Esophagus muscularis mucosa (tissue), 4 donors: Measurements from ENCODE around the gene ADSS2. TPM values are rescaled to one million over a fixed set of nuclear protein-coding genes. Genes with fewer than 3 reads are reported as not detected.
"Not testable (repeated sequence)": the region's sequence is repeated elsewhere in the genome, so short reads cannot be mapped to it uniquely, and the experiment has no call there.

ENCODE experiments used
- DNase-seq: peaks from one replicate; pipeline ENCODE4 v3.0.0-alpha.2; 2017; ENCODE audit errors: extremely low spot score
- H3K27ac ChIP-seq, 4 donors: fragments of 200-600 bp; sonication (generic); replicated peaks in 1 of 4; 1 replicate in 3 of 4; 2 replicates in 1 of 4; pipeline ENCODE4 v1.5.1; 2016 to 2019; ENCODE audit warnings: mild to moderate bottlenecking in 1 of 4
- H3K27me3 ChIP-seq, 4 donors: fragments of 200-600 bp; sonication (generic); one replicate each; pipeline versions ENCODE4 v1.5.1 to v1.6.0; 2016 to 2019
- H3K36me3 ChIP-seq, 4 donors: fragments of 200-600 bp; sonication (generic); one replicate each; pipeline ENCODE4 v1.5.1; 2016 to 2019
- H3K4me1 ChIP-seq, 4 donors: fragments of 200-600 bp; sonication (generic); one replicate each; pipeline ENCODE4 v1.5.1; 2016 to 2019
- H3K4me3 ChIP-seq, 4 donors: fragments of 200-600 bp; sonication (generic); 1 replicate in 2 of 4; 2 replicates in 2 of 4; pipeline ENCODE4 v1.5.1; 2016 to 2019; ENCODE audit warnings: mild to moderate bottlenecking in 4 of 4, moderate library complexity in 1 of 4
- H3K9me3 ChIP-seq, 4 donors: fragments of 200-600 bp; sonication (generic); 1 replicate in 3 of 4; 2 replicates in 1 of 4; pipeline ENCODE4 v1.5.1; 2016 to 2019
- EP300 ChIP-seq: sonication (generic); formaldehyde crosslinking; IDR thresholded peaks from one replicate; pipeline ENCODE4 v1.6.1; 2017; ENCODE audit warnings: antibody characterized with exemption
- POLR2A ChIP-seq: fragments of 450-650 bp; IDR thresholded peaks from one replicate; pipeline ENCODE4 v1.6.1; 2017; ENCODE audit warnings: antibody characterized with exemption, moderate library complexity, mild to moderate bottlenecking, low read depth
- POLR2AphosphoS5 ChIP-seq, 2 donors: sonication (generic); formaldehyde crosslinking; IDR thresholded peaks; one replicate each; pipeline ENCODE4 v1.6.1; 2017; ENCODE audit warnings: antibody characterized with exemption in 2 of 2
- WGBS: methylation state at CpG from one replicate; pipeline ENCODE4 v1.1.5; 2018; 5-methylcytosine and 5-hydroxymethylcytosine counted together
- intact Hi-C: fragments of 100-400 bp; cut with DNase I; formaldehyde crosslinking; loops from one replicate; pipeline ENCODE4 v1.15.1; 2023
- total RNA-seq, 4 donors: library from RNA; depleted of rRNA; stranded (reverse); fragments of >200 nt; gene quantifications; one replicate each; pipeline versions ENCODE4 v1.1.0 to v1.2.1, GENCODE V29; 2016
- TF ChIP-seq, protein P1 (sequence below), 3 experiments: fragments of 200-600 bp in 2 of 3; fragments of 450-650 bp in 1 of 3; sonication (generic) in 2 of 3; IDR thresholded peaks; one replicate each; pipeline ENCODE4 v1.5.1; 2017 to 2019; ENCODE audit warnings: antibody characterized with exemption in 3 of 3, mild to moderate bottlenecking in 2 of 3, moderate library complexity in 1 of 3

Gene ADSS2
- total RNA-seq, 4 donors from 2014 or later = 40.9 to 49.4 (median 46.7) TPM

- 91% methylated on average over 17 of the region's 18 CpGs for WGBS
- no peaks in the 10 kb centered on the region for H3K9me3 ChIP-seq
- intact Hi-C loops = no loop called here
Observed at GRCh38 chr1:244367399-244368114, 84.2 kb downstream of the ADSS2 start.

GRCh38 chr1:244365809-244366208 is 85.9 kb downstream of the ADSS2 start:
- intact Hi-C loops = no loop called here
- Histone ChIP-seq H3K27me3 (no peaks in the 10 kb centered on the region), H3K36me3 (no peaks in the 10 kb centered on the region), H3K9me3 (no peaks in the 10 kb centered on the region), H3K27ac (peak overlapping the region in 2 of 4 donors; percentile 20 to 36), H3K4me1 (peaks cover 0 to 36% (median 25%) of the 10 kb centered on the region in 4 donors), H3K4me3 (no peak overlapping the region)
- 22% methylated on average over 7 of the region's 7 CpGs for WGBS
- TF ChIP-seq POLR2AphosphoS5 (IDR thresholded peaks at IDR 0.05) (no peak), EP300 (no peak), POLR2A (no peak)
- TF ChIP-seq, protein P1, sequence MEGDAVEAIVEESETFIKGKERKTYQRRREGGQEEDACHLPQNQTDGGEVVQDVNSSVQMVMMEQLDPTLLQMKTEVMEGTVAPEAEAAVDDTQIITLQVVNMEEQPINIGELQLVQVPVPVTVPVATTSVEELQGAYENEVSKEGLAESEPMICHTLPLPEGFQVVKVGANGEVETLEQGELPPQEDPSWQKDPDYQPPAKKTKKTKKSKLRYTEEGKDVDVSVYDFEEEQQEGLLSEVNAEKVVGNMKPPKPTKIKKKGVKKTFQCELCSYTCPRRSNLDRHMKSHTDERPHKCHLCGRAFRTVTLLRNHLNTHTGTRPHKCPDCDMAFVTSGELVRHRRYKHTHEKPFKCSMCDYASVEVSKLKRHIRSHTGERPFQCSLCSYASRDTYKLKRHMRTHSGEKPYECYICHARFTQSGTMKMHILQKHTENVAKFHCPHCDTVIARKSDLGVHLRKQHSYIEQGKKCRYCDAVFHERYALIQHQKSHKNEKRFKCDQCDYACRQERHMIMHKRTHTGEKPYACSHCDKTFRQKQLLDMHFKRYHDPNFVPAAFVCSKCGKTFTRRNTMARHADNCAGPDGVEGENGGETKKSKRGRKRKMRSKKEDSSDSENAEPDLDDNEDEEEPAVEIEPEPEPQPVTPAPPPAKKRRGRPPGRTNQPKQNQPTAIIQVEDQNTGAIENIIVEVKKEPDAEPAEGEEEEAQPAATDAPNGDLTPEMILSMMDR (IDR thresholded peaks at IDR 0.05) = no peak
- no peak for DNase-seq

More at GRCh38 chr1:244367399-244368114, 84.2 kb downstream of the ADSS2 start:
- Histone ChIP-seq H3K4me3 (no peak overlapping the region), H3K4me1 (peaks cover 0 to 22% (median 13%) of the 10 kb centered on the region in 4 donors), H3K27ac (no peak overlapping the region), H3K36me3 (no peaks in the 10 kb centered on the region), H3K27me3 (no peaks in the 10 kb centered on the region)
- no peak for TF ChIP-seq POLR2A
- no peak for TF ChIP-seq EP300
- TF ChIP-seq, protein P1 (IDR thresholded peaks at IDR 0.05) = no peak
- TF ChIP-seq POLR2AphosphoS5 (IDR thresholded peaks at IDR 0.05) = no peak
- no peak for DNase-seq

- 79% methylated on average over 6 of the region's 6 CpGs for WGBS
- Histone ChIP-seq H3K4me1 (peaks cover 0 to 36% (median 25%) of the 10 kb centered on the region in 4 donors), H3K27ac (peak overlapping the region in 2 of 4 donors; percentile 20 to 36)
- DNase-seq, H3K4me3 ChIP-seq, H3K27me3 ChIP-seq, intact Hi-C loops, H3K36me3 ChIP-seq, H3K9me3 ChIP-seq: not testable (repeated sequence)
Observed at GRCh38 chr1:244365262-244365661, 86.4 kb downstream of the ADSS2 start.

DNA sequence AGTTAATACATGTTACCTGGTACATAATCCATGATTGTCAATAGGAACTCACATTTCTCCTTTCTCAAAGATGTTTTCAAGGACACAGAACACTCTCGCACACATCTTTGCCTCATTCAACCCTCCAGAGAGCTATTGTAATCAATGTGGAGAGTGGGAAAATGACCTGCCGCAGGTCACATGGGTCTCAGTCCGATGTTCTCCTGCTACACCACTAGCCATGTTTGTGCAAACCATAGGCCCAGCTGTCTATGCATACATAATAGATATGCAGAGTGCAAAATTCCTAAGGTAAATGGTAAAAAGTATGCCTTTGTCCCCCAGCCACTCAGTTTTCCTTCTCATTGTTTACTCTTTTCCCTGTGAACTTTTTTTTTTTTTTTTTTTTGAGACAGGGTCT is 89.2 kb downstream of the ADSS2 start:
- peak overlapping the region; percentile 81 to 84 (median 82) for H3K27ac ChIP-seq
- H3K27me3 ChIP-seq = no peaks in the 10 kb centered on the region
- peak overlapping the region; percentile 37 to 51 (median 40) for H3K4me3 ChIP-seq
- H3K36me3 ChIP-seq = no peaks in the 10 kb centered on the region
- H3K4me1 ChIP-seq = peaks cover 0 to 36% (median 25%) of the 10 kb centered on the region in 4 donors
- intact Hi-C loops = no loop called here
- WGBS = 33% methylated on average over 3 of the region's 3 CpGs
- TF ChIP-seq POLR2A (no peak), EP300 (no peak), POLR2AphosphoS5 (IDR thresholded peaks at IDR 0.05) (no peak)
- TF ChIP-seq, protein P1 (IDR thresholded peaks at IDR 0.05) = no peak
- no peak for DNase-seq
- no peaks in the 10 kb centered on the region for H3K9me3 ChIP-seq

- 22% methylated on average over 5 of the region's 5 CpGs for WGBS
- intact Hi-C loops = no loop called here
- no peak for DNase-seq
- H3K36me3 ChIP-seq = no peaks in the 10 kb centered on the region
- TF ChIP-seq EP300 (no peak), POLR2A (no peak), POLR2AphosphoS5 (IDR thresholded peaks at IDR 0.05) (peak in 1 of 2 donors; percentile 3)
- TF ChIP-seq, protein P1 (IDR thresholded peaks at IDR 0.05) = no peak
- H3K4me1 ChIP-seq = peaks cover 0 to 36% (median 25%) of the 10 kb centered on the region in 4 donors
- peak overlapping the region; percentile 81 to 84 (median 82) for H3K27ac ChIP-seq
- no peaks in the 10 kb centered on the region for H3K9me3 ChIP-seq
- H3K27me3 ChIP-seq = no peaks in the 10 kb centered on the region
- peak overlapping the region; percentile 37 to 51 (median 40) for H3K4me3 ChIP-seq
Observed at GRCh38 chr1:244361764-244362473, 89.8 kb downstream of the ADSS2 start.
